H1 (cell line): ENCODE results near the gene NDUFB10. TPM values are rescaled to one million over a fixed set of nuclear protein-coding genes. Genes with fewer than 3 reads are reported as not detected.

Experiments
- ASH2L ChIP-seq: fragments of 200-600, 300-600 bp; sonication (generic); IDR thresholded peaks from one replicate; pipeline ENCODE4 v1.7.1; 2017; ENCODE audit warnings: low read length
- BRCA1 ChIP-seq: IDR thresholded peaks from 2 replicates; pipeline ENCODE4 v1.6.1; 2012; ENCODE audit warnings: low read depth, low read length, improper control_type of control experiment
- CEBPB ChIP-seq: IDR thresholded peaks from 2 replicates; pipeline ENCODE4 v1.6.1; 2012; ENCODE audit warnings: low read depth, low read length
- CHD2 ChIP-seq: IDR thresholded peaks from 2 replicates; pipeline ENCODE4 v1.6.1; 2012; ENCODE audit warnings: low read length, improper control_type of control experiment
- CREB1 ChIP-seq: IDR thresholded peaks from 2 replicates; pipeline ENCODE4 v1.6.1; 2012; ENCODE audit warnings: inconsistent platforms
- EGR1 ChIP-seq: IDR thresholded peaks from 2 replicates; pipeline ENCODE4 v1.6.1; 2011; ENCODE audit warnings: low read depth, low read length, borderline replicate concordance
- EP300 ChIP-seq, 2 experiments: IDR thresholded peaks; 1 replicate in 1 of 2; 2 replicates in 1 of 2; pipeline ENCODE4 v1.6.1; 2011 to 2012; ENCODE audit warnings: low read depth in 2 of 2, low read length in 2 of 2, mild to moderate bottlenecking in 2 of 2, borderline replicate concordance in 1 of 2, inconsistent platforms in 1 of 2, moderate library complexity in 1 of 2
- JUND ChIP-seq: IDR thresholded peaks from 2 replicates; pipeline ENCODE4 v1.6.1; 2011; ENCODE audit warnings: mild to moderate bottlenecking, improper control_type of control experiment, low read length
- KDM1A ChIP-seq: fragments of 200-600, 300-600 bp; sonication (generic); IDR thresholded peaks from 2 replicates; pipeline ENCODE4 v1.7.1; 2016; ENCODE audit warnings: mild to moderate bottlenecking, low read length, borderline replicate concordance
- MAX ChIP-seq: IDR thresholded peaks from 2 replicates; pipeline ENCODE4 v1.6.1; 2012; ENCODE audit warnings: inconsistent platforms
- NANOG ChIP-seq: IDR thresholded peaks from 2 replicates; pipeline ENCODE4 v1.6.1; 2011; ENCODE audit warnings: low read length, low read depth, mild to moderate bottlenecking, inconsistent platforms; ENCODE audit not compliant: insufficient read depth, poor library complexity, severe bottlenecking
- PHF8 ChIP-seq: fragments of 200-600 bp; sonication (generic); conservative IDR thresholded peaks from 2 replicates; pipeline ENCODE4 v1.7.1; 2012; ENCODE audit warnings: low read depth, mild to moderate bottlenecking, inconsistent platforms, low read length, moderate library complexity
- RAD21 ChIP-seq, 2 experiments: IDR thresholded peaks in 1 of 2; conservative IDR thresholded peaks in 1 of 2; 2 replicates each; pipeline ENCODE4 v1.6.1; 2011; ENCODE audit warnings: low read depth in 2 of 2, low read length in 2 of 2, improper control_type of control experiment in 1 of 2, inconsistent platforms in 1 of 2, mild to moderate bottlenecking in 1 of 2, moderate library complexity in 1 of 2
- SIN3A ChIP-seq, 2 experiments: IDR thresholded peaks in 1 of 2; conservative IDR thresholded peaks in 1 of 2; 2 replicates each; pipeline ENCODE4 v1.6.1; 2011 to 2012; ENCODE audit warnings: low read length in 2 of 2, improper control_type of control experiment in 1 of 2, low read depth in 1 of 2, mild to moderate bottlenecking in 1 of 2
- SP1 ChIP-seq: IDR thresholded peaks from 2 replicates; pipeline ENCODE4 v1.6.1; 2011; ENCODE audit warnings: low read depth, low read length
- SP4 ChIP-seq: IDR thresholded peaks from 2 replicates; pipeline ENCODE4 v1.6.1; 2012; ENCODE audit warnings: low read length, inconsistent platforms
- SRF ChIP-seq: IDR thresholded peaks from 2 replicates; pipeline ENCODE4 v1.6.1; 2011; ENCODE audit warnings: mild to moderate bottlenecking, low read depth, low read length, moderate library complexity
- TAF7 ChIP-seq: optimal IDR thresholded peaks from 2 replicates; pipeline ENCODE3; 2011; ENCODE audit warnings: low read depth, mild to moderate bottlenecking, inconsistent platforms, low read length, moderate library complexity, borderline replicate concordance
- TBP ChIP-seq: IDR thresholded peaks from 2 replicates; pipeline ENCODE4 v1.6.1; 2011; ENCODE audit warnings: low read depth, low read length, improper control_type of control experiment
- TEAD4 ChIP-seq: IDR thresholded peaks from 2 replicates; pipeline ENCODE4 v1.6.1; 2012; ENCODE audit warnings: low read depth, low read length, inconsistent platforms, mixed read lengths
- polyA plus RNA-seq, 7 experiments: library from polyadenylated mRNA; depleted of rRNA in 3 of 7; stranded (reverse) in 5 of 7; unstranded in 2 of 7; fragments of >200 nt in 5 of 7; fragments of 200-250 nt in 2 of 7; gene quantifications; 1 replicate in 5 of 7; 2 replicates in 1 of 7; 4 replicates in 1 of 7; pipeline versions ENCODE4 v1.2.1 to v1.2.3, GENCODE V29; 2011 to 2013; ENCODE audit warnings: missing spikeins in 2 of 7, mixed read lengths in 2 of 7
- total RNA-seq: library from RNA; stranded (reverse); fragmentation: NEBNext Ultra II Directional; extraction: Animal tissue kit (Norgen Biotek cat#: 25700); gene quantifications from 2 replicates; pipeline ENCODE4 v1.2.1, GENCODE V29; 2021
- TF ChIP-seq, protein P1 (sequence below): IDR thresholded peaks from 2 replicates; pipeline ENCODE4 v1.6.1; 2011; ENCODE audit warnings: low read depth, mild to moderate bottlenecking, low read length; ENCODE audit not compliant: insufficient read depth

NDUFB10 gene
- total and polyA plus RNA-seq, 2 of the 8 experiments (the other 6 are each of a cell fraction or from before 2014, with no cell fraction given) = 183 to 194 TPM

DNA sequence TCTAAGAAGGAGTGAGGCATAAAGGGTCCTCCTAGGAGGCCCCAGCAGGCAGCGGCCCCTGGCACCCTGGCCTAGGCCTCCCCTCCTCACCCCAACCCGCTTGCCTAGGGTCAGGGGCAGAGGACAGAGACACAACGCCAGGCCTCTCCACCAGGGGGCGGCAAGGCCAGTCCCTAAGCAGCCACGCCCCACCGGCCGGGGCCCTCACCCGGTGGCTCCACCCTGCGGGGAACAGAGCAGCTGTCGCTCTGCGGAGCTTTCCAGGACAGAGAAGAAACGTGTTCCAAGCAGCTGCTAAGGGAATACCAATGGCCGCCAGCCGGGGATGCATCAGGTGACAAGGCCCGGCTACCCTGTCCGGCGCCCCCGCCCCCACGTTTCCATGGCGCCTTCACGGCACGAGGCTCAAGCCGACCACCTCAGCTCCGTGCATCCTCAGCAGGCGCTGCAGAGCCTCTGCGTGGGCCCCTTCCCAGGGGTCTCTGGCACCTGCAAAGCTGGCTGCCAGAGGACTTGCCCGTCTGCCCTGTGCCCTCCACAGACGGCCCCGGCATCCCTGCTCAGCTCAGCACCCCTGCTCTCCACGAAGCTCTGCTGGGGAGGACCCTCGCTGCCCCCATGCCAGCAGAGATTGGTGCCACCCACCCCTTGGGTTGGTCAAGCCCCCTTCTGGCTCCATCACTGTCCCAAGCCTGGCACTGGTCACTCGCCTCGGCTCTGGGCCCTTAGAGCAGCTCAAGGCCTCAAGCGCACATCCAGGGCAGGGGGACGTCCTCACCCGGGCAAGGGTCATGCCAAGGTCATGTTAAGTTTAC is 44.7 kb downstream of the NDUFB10 start (continued):
- TF ChIP-seq TBP = 0 out of 2 replicates have a peak, but pooled peaks have one; percentile 36
- no peak for TF ChIP-seq BRCA1
- TF ChIP-seq PHF8 = no peak
- TF ChIP-seq EP300 (IDR thresholded peaks at IDR 0.05; ENCODE audit: borderline replicate concordance in 1 of 2, low read depth in 2 of 2, low read length in 2 of 2) = peak in 1 of 2 experiments; percentile 12; a peak in 1 of 3 replicates
- TF ChIP-seq CHD2 = no peak; the same call in 1 of the 2 replicates
- TF ChIP-seq TEAD4 = 0 out of 2 replicates have a peak, but pooled peaks have one; percentile 8
- TF ChIP-seq NANOG = peak; percentile 1
- TF ChIP-seq JUND = peak; percentile 28; the same call in 1 of the 2 replicates
- TF ChIP-seq, protein P1, sequence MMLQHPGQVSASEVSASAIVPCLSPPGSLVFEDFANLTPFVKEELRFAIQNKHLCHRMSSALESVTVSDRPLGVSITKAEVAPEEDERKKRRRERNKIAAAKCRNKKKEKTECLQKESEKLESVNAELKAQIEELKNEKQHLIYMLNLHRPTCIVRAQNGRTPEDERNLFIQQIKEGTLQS = peak; percentile 54; the same call in 1 of the 2 replicates
- peak; percentile 89; the same call in 1 of the 2 replicates for TF ChIP-seq MAX
- peak; percentile 69; the same call in 1 of the 2 replicates for TF ChIP-seq CREB1
- peak; percentile 95 for TF ChIP-seq SP4
- peak; percentile 76 for TF ChIP-seq TAF7
- TF ChIP-seq ASH2L = no peak
- TF ChIP-seq CEBPB = peak; percentile 26; the same call in 1 of the 2 replicates
- no peak for TF ChIP-seq SRF
- peak; percentile 93 to 98; a peak in 3 of 4 replicates for TF ChIP-seq SIN3A (conservative IDR thresholded peaks at IDR 0.05 in 1 of 2, IDR thresholded peaks at IDR 0.05 in 1 of 2; ENCODE audit: low read depth in 1 of 2, low read length in 2 of 2)
- peak; percentile 56; the same call in 1 of the 2 replicates for TF ChIP-seq EGR1
- TF ChIP-seq SP1 = peak; percentile 65; the same call in 1 of the 2 replicates
- peak; percentile 55 to 62 for TF ChIP-seq RAD21 (IDR thresholded peaks at IDR 0.05 in 1 of 2, conservative IDR thresholded peaks at IDR 0.05 in 1 of 2; ENCODE audit: low read depth in 2 of 2, low read length in 2 of 2)
- TF ChIP-seq KDM1A = no peak
